Astrocyte (in vitro differentiated cells and primary cell): ENCODE results near the gene ZNF177. TPM values are rescaled to one million over a fixed set of nuclear protein-coding genes. Genes with fewer than 3 reads are reported as not detected.

Experiments
- DNase-seq: peaks from one replicate; pipeline ENCODE4 v3.0.0-alpha.2; 2010; ENCODE audit warnings: low read depth
- FAIRE-seq: peaks from 2 replicates; lab custom pipeline; 2011; peaks lifted over from hg19 to GRCh38; lab: Jason Lieb, UNC
- H2AFZ ChIP-seq: 2 replicates; pipeline ENCODE4 v1.6.0; 2012; ENCODE audit warnings: low read depth, low read length, inconsistent platforms
- H3K27ac ChIP-seq: 2 replicates; pipeline ENCODE4 v1.5.1; 2011; ENCODE audit warnings: low read depth, low read length, inconsistent platforms
- H3K27me3 ChIP-seq: 2 replicates; pipeline ENCODE4 v1.6.0; 2011; ENCODE audit warnings: low read length, inconsistent platforms; ENCODE audit not compliant: insufficient read depth
- H3K36me3 ChIP-seq: 2 replicates; pipeline ENCODE4 v1.5.1; 2011; ENCODE audit warnings: low read length, inconsistent platforms; ENCODE audit not compliant: insufficient read depth
- H3K4me1 ChIP-seq: 2 replicates; pipeline ENCODE4 v1.5.1; 2011; ENCODE audit warnings: low read length, inconsistent platforms; ENCODE audit not compliant: insufficient read depth
- H3K4me2 ChIP-seq: 2 replicates; pipeline ENCODE4 v1.6.0; 2012; ENCODE audit warnings: low read length, inconsistent platforms
- H3K4me3 ChIP-seq: 2 replicates; pipeline ENCODE4 v1.5.1; 2011; ENCODE audit warnings: low read depth, mild to moderate bottlenecking, low read length, inconsistent platforms; ENCODE audit not compliant: insufficient read depth
- H3K79me2 ChIP-seq: 2 replicates; pipeline ENCODE4 v1.6.0; 2012; ENCODE audit warnings: mild to moderate bottlenecking, low read length, inconsistent platforms; ENCODE audit not compliant: insufficient read depth
- H3K9ac ChIP-seq: 2 replicates; pipeline ENCODE4 v1.6.0; 2012; ENCODE audit warnings: mild to moderate bottlenecking, low read length, inconsistent platforms
- H3K9me3 ChIP-seq: 2 replicates; pipeline ENCODE4 v1.5.1; 2012; ENCODE audit warnings: low read depth, mild to moderate bottlenecking, low read length, inconsistent platforms; ENCODE audit not compliant: insufficient read depth
- H4K20me1 ChIP-seq: 2 replicates; pipeline ENCODE4 v1.6.0; 2012; ENCODE audit warnings: low read length, inconsistent platforms; ENCODE audit not compliant: insufficient read depth
- H3K27ac Mint-ChIP-seq: one replicate; pipeline ENCODE4 v1.8.0; 2021; ENCODE audit warnings: mild to moderate bottlenecking, mixed read lengths; ENCODE audit not compliant: unreplicated experiment
- H3K27me3 Mint-ChIP-seq: one replicate; pipeline ENCODE4 v1.8.0; 2021; ENCODE audit warnings: low read depth, mixed read lengths; ENCODE audit not compliant: unreplicated experiment
- H3K36me3 Mint-ChIP-seq: one replicate; pipeline ENCODE4 v1.8.0; 2021; ENCODE audit warnings: low read depth, mixed read lengths; ENCODE audit not compliant: unreplicated experiment
- H3K4me1 Mint-ChIP-seq: one replicate; pipeline ENCODE4 v1.8.0; 2021; ENCODE audit warnings: low read depth, mixed read lengths; ENCODE audit not compliant: unreplicated experiment
- H3K4me3 Mint-ChIP-seq: one replicate; pipeline ENCODE4 v1.8.0; 2021; ENCODE audit warnings: mild to moderate bottlenecking, moderate library complexity, mixed read lengths; ENCODE audit not compliant: unreplicated experiment
- H3K9me3 Mint-ChIP-seq: one replicate; pipeline ENCODE4 v1.8.0; 2021; ENCODE audit warnings: mild to moderate bottlenecking, mixed read lengths; ENCODE audit not compliant: unreplicated experiment
- EZH2 ChIP-seq: IDR thresholded peaks from 2 replicates; pipeline ENCODE4 v1.6.1; 2012; ENCODE audit warnings: mild to moderate bottlenecking, low read length, inconsistent platforms; ENCODE audit not compliant: insufficient read depth
- total RNA-seq: library from RNA; stranded (reverse); gene quantifications from 2 replicates; pipeline ENCODE4 v1.2.1, GENCODE V29; 2021
- TF ChIP-seq, protein P1 (sequence below): IDR thresholded peaks from 2 replicates; pipeline ENCODE4 v1.5.1; 2011; ENCODE audit warnings: low read depth, mild to moderate bottlenecking, inconsistent platforms, low read length, moderate library complexity; ENCODE audit not compliant: insufficient read depth

ZNF177 gene
- total RNA-seq, 1 donor from 2014 or later, result 1.2 TPM

DNA sequence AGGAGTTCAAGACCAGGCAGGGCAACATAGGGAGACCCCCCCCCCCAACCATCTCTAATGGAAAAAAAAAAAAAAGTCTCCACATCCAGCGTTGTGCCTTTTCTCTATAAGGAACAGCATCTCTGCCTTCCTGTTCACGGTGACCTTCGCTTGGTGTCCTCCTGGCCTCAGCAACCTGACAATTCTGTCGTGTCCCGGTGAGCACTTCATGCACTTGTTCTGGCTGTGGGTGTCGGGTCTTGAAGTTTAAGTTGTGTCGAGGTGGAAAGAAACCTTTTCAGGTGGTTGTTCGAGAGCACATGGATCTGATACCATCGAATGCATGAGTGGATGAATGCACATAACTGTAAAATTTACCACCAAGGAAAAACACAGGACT, 38.2 kb upstream of the ZNF177 start:
- Histone ChIP-seq H3K4me2 (peak overlapping the region; percentile 86), H3K9me3 (peaks cover 6% of the 10 kb centered on the region), H3K9ac (peak overlapping the region; percentile 76), H3K27me3 (no peaks in the 10 kb centered on the region), H3K4me3 (peak overlapping the region; percentile 69), H3K4me1 (peaks cover 5% of the 10 kb centered on the region), H2AFZ (peak overlapping the region; percentile 89), H3K36me3 (no peaks in the 10 kb centered on the region), H4K20me1 (no peaks in the 10 kb centered on the region), H3K79me2 (peaks cover 8% of the 10 kb centered on the region), H3K27ac (peak overlapping the region; percentile 34)
- Mint-ChIP-seq H3K4me3 (peak overlapping the region; percentile 83), H3K4me1 (no peaks in the 10 kb centered on the region), H3K36me3 (peaks cover 6% of the 10 kb centered on the region), H3K27ac (no peak overlapping the region), H3K9me3 (peaks cover 37% of the 10 kb centered on the region), H3K27me3 (no peaks in the 10 kb centered on the region)
- DNase-seq (no peak), FAIRE-seq (no peak)
- TF ChIP-seq, protein P1, sequence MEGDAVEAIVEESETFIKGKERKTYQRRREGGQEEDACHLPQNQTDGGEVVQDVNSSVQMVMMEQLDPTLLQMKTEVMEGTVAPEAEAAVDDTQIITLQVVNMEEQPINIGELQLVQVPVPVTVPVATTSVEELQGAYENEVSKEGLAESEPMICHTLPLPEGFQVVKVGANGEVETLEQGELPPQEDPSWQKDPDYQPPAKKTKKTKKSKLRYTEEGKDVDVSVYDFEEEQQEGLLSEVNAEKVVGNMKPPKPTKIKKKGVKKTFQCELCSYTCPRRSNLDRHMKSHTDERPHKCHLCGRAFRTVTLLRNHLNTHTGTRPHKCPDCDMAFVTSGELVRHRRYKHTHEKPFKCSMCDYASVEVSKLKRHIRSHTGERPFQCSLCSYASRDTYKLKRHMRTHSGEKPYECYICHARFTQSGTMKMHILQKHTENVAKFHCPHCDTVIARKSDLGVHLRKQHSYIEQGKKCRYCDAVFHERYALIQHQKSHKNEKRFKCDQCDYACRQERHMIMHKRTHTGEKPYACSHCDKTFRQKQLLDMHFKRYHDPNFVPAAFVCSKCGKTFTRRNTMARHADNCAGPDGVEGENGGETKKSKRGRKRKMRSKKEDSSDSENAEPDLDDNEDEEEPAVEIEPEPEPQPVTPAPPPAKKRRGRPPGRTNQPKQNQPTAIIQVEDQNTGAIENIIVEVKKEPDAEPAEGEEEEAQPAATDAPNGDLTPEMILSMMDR, result no peak
- no peak for TF ChIP-seq EZH2

DNA sequence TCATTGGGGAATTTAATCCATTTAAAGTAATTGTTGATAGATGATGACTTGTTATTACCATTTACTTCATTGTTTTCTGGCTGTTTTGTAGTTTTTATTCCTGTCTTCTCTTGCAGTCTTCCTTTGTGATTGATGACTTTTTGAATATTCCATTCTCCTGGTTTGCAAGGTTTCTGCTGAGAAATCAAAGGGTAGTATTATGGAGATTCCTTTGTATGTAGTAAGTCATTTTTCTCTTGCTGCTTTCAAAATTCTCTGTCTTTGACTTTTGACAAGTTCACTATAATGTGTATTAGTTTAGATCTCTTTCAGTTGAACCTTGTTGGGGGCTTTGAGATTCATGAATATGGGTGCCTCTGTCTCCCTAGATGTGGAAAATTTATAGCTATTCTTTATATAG, 32.8 kb upstream of the ZNF177 start:
- Histone ChIP-seq H2AFZ (no peak overlapping the region), H3K4me2 (no peak overlapping the region), H3K4me3 (no peak overlapping the region), H3K79me2 (peaks cover 2% of the 10 kb centered on the region), H3K27ac (no peak overlapping the region), H3K36me3 (peaks cover 2% of the 10 kb centered on the region), H3K9me3 (peaks cover 10% of the 10 kb centered on the region), H3K27me3 (no peaks in the 10 kb centered on the region), H3K4me1 (no peaks in the 10 kb centered on the region), H4K20me1 (no peaks in the 10 kb centered on the region), H3K9ac (no peak overlapping the region)
- Mint-ChIP-seq H3K4me1 (no peaks in the 10 kb centered on the region), H3K36me3 (peaks cover 9% of the 10 kb centered on the region), H3K4me3 (no peak overlapping the region), H3K27me3 (no peaks in the 10 kb centered on the region), H3K9me3 (peaks cover 35% of the 10 kb centered on the region), H3K27ac (no peak overlapping the region)
- FAIRE-seq (no peak), DNase-seq (no peak)
- no peak for TF ChIP-seq EZH2

DNA sequence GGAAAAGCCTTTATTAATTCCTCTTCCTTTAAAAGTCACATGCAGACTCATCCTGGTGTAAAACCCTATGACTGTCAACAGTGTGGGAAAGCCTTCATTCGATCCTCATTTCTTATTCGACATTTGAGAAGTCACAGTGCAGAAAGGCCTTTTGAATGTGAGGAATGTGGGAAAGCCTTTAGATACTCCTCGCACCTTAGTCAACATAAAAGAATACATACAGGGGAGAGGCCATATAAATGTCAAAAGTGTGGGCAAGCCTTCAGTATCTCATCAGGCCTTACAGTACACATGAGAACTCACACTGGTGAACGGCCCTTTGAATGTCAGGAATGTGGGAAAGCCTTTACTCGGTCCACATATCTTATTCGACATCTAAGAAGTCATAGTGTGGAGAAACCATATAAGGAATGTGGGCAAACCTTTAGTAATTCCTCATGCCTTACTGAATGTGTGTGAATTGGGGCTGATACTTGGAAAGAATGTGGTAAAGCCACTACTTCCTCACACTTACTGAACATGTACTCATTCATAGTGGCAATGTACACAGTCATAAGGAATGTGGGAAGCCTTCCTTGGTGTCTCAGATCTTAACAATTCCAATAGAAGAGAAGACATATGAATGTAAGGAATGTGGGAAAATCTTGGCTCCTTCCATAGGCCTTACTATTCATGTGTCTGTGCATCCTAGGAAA, 20.1 kb upstream of the ZNF177 start:
- H3K4me3 ChIP-seq, result peak overlapping the region; percentile 17
- no peaks in the 10 kb centered on the region for H3K4me1 ChIP-seq
- peaks cover 59% of the 10 kb centered on the region for H3K9me3 Mint-ChIP-seq
- H3K27me3 Mint-ChIP-seq, result no peaks in the 10 kb centered on the region
- H3K27ac Mint-ChIP-seq, result no peak overlapping the region
- H3K9ac ChIP-seq, result no peak overlapping the region
- no peaks in the 10 kb centered on the region for H3K27me3 ChIP-seq
- peaks cover 37% of the 10 kb centered on the region for H3K36me3 Mint-ChIP-seq
- no peak overlapping the region for H3K4me2 ChIP-seq
- no peak for DNase-seq
- TF ChIP-seq, protein P1, result no peak
- no peak for TF ChIP-seq EZH2
- no peaks in the 10 kb centered on the region for H3K79me2 ChIP-seq
- peaks cover 3% of the 10 kb centered on the region for H3K36me3 ChIP-seq
- H2AFZ ChIP-seq, result no peak overlapping the region
- no peak overlapping the region for H3K27ac ChIP-seq
- no peak overlapping the region for H3K4me3 Mint-ChIP-seq
- FAIRE-seq, result no peak
- peaks cover 47% of the 10 kb centered on the region for H3K9me3 ChIP-seq
- H3K4me1 Mint-ChIP-seq, result no peaks in the 10 kb centered on the region
- H4K20me1 ChIP-seq, result no peaks in the 10 kb centered on the region
